ENCODE data around the gene OR5AR1. TPM values are rescaled to one million over a fixed set of nuclear protein-coding genes. Genes with fewer than 3 reads are reported as not detected.
A peak's percentile ranks its signal among the peaks of the same experiment; 100 is the strongest.
"Not testable (repeated sequence)": the region's sequence is repeated elsewhere in the genome, so short reads cannot be mapped to it uniquely, and the experiment has no call there.

The OR5AR1 gene
- total RNA-seq, result not detected in 2 replicates

DNA sequence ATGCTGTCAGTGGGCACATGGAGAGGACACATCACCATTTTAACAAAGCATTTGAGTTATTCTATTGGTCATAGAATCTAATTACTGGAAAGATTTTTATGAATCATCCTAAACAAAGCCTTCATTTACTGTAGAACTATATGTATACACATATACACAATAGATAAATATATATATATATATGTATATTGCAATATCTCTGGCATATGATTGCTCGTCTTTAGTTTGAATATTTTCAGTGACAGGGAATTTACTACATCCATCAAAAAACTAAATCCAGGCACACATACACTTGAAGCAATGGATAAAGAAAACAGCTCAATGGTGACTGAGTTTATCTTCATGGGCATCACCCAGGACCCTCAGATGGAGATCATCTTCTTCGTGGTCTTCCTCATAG, at the start of gene OR5AR1:
OR5AR1 (plus strand) TSS at position 301 of the 400 bp plus-strand sequence; CDS start at position 301, 0 bp downstream.
- DNase-seq, result no peak

- DNase-seq, result peak; percentile 9
Measured at GRCh38 chr11:56624661-56625110, 38.8 kb upstream of the OR5AR1 start.

GRCh38 chr11:56625946-56626345, 37.5 kb upstream of the OR5AR1 start:
- DNase-seq, result no peak

DNA sequence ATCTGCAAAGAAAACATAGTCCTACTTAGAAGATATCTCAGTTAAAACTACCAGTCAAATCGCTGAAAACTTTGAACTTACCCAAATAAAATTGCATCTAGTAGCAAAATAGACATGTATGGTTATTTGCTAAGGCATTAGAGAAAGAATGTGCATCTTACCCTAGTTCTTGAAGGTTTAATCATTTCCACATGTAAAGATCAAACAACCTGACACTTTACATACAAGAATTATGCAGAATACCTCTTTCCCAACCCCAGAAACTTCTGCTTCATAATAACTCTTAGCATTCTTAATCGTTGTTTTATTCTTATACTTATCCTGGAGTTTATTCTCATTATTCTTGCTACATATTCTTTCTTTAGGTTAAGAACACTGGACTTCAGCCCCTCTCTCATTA, 31.2 kb upstream of the OR5AR1 start:
- DNase-seq, result no peak

DNA sequence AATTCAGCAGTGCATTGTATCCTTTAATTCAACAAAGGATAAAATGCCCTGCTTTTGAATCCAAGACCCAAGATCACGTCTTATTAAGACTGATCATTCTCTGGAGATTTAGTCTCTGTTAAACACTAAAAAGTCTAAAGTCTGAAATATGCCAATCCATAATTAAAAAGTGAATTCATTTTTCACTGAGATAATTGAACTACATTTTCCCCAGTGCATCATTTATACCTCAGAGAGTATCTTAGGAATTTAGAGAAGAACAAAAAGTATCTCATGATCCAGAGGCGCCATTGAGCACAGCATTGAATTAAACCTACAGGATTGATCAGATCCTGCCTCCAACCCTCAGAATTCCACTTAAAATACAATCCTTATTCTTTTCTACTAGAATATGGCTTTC, 26.6 kb upstream of the OR5AR1 start:
- DNase-seq, result no peak

- DNase-seq, result no peak
Measured at GRCh38 chr11:56637500-56637899, 26.0 kb upstream of the OR5AR1 start.

GRCh38 chr11:56642339-56642738, 21.1 kb upstream of the OR5AR1 start, which contains the start of gene OR5AP2:
TSS of gene OR5AP2 (minus strand) at chr11:56642439. CDS start at chr11:56642439, 0 bp downstream.
- no peak for DNase-seq

DNA sequence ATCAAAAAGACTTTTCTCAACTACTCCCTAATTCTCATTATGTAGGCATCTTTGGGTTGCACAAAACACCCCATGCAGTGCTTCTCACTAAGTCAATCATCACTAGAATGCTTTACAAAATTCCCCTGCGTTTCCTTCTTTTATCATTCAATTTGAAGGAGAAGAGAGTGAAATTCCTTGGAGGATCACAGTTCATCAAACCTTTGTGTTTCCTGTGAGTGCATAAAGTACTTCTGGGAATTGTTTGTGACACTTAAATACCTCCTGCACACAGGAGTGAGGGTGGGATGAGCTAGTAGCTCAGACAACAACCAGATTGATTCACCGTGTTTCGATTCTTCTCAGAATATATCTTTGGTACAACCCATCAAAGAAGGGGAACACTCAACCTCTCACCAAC, 3.7 kb upstream of the OR5AR1 start:
- DNase-seq, result no peak

GRCh38 chr11:56670984-56671383, 7.5 kb downstream of the OR5AR1 start:
- DNase-seq, result no peak

DNA sequence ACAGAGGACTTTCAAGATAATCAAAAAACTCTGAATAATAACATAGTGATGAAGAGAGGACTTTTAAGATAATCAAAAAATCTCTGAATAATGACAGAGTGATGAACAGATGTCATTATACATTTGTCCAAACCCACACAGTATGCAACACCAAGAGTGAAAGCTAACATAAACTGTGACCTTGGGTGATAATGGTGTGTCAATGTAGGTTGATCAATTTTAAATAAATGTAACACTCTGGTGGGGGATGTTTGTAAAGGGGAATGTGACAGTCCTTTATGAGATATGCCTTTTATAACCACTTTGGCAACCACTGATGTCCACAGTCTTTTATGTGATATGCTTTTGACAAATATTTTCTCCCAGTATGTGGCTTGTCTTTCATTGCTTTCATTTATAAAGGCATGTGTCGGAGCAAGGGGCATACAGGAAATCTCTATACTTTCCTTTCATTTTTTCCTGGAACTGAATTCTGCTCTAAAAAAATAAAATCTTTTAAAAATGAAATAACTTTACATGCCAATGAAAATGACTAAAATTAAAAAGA, 25.1 kb downstream of the OR5AR1 start:
- DNase-seq, result no peak

- not testable (repeated sequence) for DNase-seq
Measured at GRCh38 chr11:56691179-56691578, 27.7 kb downstream of the OR5AR1 start.

DNA sequence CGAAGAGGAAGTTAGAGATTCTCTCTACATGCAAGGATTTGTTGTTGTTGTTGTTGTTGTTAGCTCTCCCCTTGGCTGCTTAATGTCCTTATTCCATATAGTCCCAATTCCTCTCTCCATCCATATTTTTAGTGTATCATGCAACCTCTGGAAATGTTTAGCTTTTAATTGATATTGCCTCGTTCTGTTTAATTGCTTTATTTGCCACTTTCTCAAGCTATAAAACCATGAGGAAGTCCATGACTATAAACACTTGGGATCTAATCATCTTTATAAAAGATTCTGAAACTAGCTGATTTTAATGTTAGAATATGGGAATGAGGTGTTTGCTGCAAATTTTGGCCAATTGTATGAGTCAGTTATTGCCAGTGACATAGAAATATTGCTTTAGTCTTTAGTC, 29.9 kb downstream of the OR5AR1 start:
- no peak for DNase-seq

DNA sequence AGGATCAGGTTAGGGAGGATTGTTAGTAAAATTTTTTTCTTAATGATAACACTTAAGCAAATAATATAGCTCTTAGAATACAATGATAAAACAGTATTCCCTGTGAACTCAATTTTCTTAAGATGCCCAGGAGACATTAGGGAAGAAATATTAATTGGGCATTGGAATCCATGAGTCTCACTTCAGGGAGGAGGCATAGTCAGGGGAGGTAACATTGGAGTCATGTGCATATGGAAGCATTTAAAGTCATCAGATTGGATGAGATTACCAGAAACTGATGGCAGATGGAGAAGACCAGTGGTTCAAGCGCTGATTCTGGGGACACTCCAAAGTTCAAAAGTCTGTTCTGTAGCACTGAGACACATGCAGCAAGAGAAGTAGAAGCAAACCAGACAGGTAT, 35.3 kb downstream of the OR5AR1 start, which contains the start of gene OR9G1:
OR9G1 (plus strand) TSS at position 301 of the 400 bp plus-strand sequence. CDS start 1,293 bp downstream, outside the sequence.
- no peak for DNase-seq

DNA sequence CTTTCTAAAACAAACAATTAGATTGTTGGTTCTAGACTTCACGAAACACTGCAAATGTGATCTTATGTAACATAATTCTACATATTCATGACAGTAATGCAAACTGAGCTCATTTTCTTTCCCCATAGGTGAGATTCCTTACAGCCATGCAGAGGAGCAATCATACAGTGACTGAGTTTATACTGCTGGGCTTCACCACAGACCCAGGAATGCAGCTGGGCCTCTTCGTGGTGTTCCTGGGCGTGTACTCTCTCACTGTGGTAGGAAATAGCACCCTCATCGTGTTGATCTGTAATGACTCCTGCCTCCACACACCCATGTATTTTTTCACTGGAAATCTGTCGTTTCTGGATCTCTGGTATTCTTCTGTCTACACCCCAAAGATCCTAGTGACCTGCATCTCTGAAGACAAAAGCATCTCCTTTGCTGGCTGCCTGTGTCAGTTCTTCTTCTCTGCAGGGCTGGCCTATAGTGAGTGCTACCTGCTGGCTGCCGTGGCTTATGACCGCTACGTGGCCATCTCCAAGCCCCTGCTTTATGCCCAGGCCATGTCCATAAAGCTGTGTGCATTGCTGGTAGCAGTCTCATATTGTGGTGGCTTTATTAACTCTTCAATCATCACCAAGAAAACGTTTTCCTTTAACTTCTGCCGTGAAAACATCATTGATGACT, 36.9 kb downstream of the OR5AR1 start:
- no peak for DNase-seq

DNA sequence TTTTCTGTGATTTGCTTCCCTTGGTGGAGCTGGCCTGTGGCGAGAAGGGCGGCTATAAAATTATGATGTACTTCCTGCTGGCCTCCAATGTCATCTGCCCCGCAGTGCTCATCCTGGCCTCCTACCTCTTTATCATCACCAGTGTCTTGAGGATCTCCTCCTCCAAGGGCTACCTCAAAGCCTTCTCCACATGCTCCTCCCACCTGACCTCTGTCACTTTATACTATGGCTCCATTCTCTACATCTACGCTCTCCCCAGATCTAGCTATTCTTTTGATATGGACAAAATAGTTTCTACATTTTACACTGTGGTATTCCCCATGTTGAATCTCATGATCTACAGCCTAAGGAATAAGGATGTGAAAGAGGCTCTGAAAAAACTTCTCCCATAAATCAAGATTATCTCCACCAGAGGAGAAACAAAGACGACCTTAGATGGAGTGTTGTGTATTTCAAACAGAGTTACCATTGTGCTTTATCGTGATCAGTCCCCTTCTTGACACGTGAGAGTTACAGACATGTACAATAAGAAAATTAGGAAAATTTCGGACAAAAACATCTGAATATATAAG, 37.5 kb downstream of the OR5AR1 start:
- no peak for DNase-seq

GRCh38 chr11:56705784-56706396, 42.4 kb downstream of the OR5AR1 start:
- no peak for DNase-seq

DNA sequence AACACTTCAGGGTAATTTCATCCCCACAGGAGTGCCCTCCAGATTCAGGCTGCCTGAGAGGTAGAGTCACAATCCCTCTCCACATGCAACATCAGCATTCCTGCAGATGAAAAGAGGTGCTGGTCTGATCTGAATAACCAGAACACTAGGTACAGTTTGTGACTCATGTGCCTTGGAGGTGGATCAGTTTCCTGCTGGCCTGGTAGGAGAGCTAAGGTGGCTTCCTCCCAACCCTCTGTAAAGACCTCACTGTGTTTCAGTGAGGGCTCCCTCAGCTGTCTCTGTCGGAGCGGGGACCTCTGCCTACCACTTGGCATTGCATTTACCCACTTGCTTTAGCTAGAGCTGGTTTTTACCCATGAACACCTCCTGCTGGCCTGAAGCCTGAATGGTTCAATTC, 43.0 kb downstream of the OR5AR1 start:
- no peak for DNase-seq

DNA sequence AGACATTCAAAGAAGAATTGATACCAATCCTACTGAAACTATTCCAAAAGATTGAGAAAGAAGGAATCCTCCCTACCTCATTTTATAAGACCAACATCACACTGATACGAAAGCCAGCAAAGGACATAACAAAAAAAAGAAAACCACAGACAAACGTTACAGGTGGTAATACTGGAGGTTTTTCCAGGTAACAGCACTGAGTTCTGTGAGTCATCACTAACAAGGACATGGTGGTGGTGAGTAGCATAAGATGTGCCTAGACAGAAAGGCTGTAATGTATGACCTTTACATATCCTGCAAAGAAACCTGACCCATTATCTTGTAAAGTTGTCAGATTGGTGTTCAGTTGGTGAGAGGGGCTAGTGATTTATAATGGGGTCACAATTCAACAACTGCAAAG, 50.7 kb downstream of the OR5AR1 start:
- DNase-seq, result no peak

Other genes with a start within 250 kb of the OR5AR1 start
- not detected in 2 replicates for gene OR5M3, start 190.3 kb upstream of the OR5AR1 start, total RNA-seq
- gene OR5M8, start 172.3 kb upstream of the OR5AR1 start, total RNA-seq, result not detected in 2 replicates
- not detected in 2 replicates for gene OR5M11, start 120.4 kb upstream of the OR5AR1 start, total RNA-seq
- not detected in 2 replicates for gene OR5M10, start 86.0 kb upstream of the OR5AR1 start, total RNA-seq
- gene OR5M1, start 48.8 kb upstream of the OR5AR1 start, total RNA-seq, result not detected in 2 replicates
- not detected in 2 replicates for gene OR5AP2, start 21.2 kb upstream of the OR5AR1 start, total RNA-seq
- gene OR9G1, start 35.4 kb downstream of the OR5AR1 start, total RNA-seq, result not detected in 2 replicates
- not detected in 2 replicates for gene OR9G4, start 85.0 kb downstream of the OR5AR1 start, total RNA-seq

All from dermis blood vessel endothelial cell (primary cell).